HG03139 (cell line): ENCODE measurements around the gene EML3.

Source experiments
- ATAC-seq: cut with Tn5 transposase; IDR thresholded peaks from one replicate; pipeline ENCODE4 v1.9.1; 2021; ENCODE audit not compliant: unreplicated experiment

Gene EML3

DNA sequence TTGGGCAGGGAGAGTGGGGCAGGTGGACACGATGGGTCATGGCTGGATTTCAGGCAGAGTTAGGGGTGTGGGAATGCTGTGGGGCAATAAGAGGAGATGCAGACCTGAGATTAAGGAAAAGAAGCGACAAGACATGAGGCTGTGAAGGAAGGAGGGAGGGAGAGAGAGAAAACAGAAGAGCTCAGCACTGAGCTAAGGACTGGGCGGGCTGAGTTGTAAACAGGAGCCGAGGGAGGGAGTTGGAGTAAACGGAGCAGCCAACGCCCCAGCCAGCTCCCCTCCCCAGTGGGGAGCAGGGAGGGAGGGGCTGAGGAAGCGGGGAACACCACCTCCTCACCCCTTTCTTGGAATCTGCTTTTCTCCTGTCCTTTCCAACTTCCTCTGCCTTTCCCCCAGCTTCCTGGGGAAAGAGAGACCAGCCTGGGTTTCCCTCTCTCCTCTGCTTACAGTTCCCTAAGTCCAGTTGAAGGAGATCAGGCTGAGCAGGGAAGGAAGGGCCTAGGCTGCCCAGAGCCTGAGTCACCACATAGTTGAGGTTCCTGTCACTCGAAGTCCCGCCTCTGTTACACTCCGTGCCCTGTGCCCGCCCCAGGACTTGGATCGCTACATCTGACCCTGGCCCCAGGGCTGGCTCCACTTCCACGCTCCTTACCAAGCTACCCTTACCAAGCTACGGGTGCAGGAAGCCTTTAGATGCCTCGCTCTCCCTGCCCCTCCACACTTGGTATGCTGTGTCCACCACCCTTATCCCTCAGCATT, 59.3 kb downstream of the EML3 start:
- ATAC-seq: no peak

DNA sequence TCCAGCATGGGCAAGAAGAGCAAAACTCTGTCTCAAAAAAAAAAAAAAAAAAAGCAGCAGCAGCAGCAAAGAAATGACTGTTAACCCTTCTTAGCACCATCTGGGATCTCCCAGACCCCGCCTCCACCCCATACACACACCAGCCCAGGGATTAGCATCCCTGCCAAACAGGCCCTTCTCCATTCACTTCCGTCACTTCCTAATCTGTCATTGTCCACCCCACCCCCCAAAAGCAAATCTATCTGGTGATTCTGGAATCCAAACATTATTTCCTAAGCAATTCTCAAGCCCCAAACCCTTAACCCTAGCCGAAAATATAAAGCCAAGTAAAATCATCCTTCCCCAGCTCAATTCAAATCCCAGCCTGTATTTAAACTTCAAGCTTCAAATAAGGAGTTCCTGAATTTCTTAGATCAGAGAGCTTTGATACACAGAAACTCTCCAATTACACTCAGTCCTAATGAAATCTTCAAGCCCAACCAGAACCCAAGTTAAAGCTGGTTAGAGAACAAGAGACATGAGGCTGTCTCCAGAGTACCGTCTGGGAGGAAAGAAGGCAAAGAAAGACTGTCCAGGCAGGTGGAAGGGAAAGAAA, 60.0 kb downstream of the EML3 start:
- ATAC-seq: no peak
